Upper lobe of right lung (tissue), 1 donor: ENCODE measurements around the gene KCNAB2. TPM values are rescaled to one million over a fixed set of nuclear protein-coding genes. Genes with fewer than 3 reads are reported as not detected.

Source experiments
- ATAC-seq: fragments of 200-7000 bp; cut with Tn5 transposase; one replicate; pipeline ENCODE4 v1.9.1; 2020; ENCODE audit warnings: mild to moderate bottlenecking, moderate library complexity
- DNase-seq: peaks from one replicate; pipeline ENCODE4 v3.0.0-alpha.2; 2020
- H3K27ac ChIP-seq: fragments of 200-600 bp; one replicate; pipeline ENCODE4 v1.8.0; 2022
- H3K27me3 ChIP-seq: fragments of 200-600 bp; one replicate; pipeline ENCODE4 v1.8.0; 2022; ENCODE audit warnings: mild to moderate bottlenecking
- H3K36me3 ChIP-seq: fragments of 200-600 bp; one replicate; pipeline ENCODE4 v1.8.0; 2022
- H3K4me1 ChIP-seq: fragments of 200-600 bp; one replicate; pipeline ENCODE4 v1.8.0; 2022
- H3K4me3 ChIP-seq: fragments of 200-600 bp; one replicate; pipeline ENCODE4 v1.8.0; 2022; ENCODE audit warnings: mild to moderate bottlenecking
- H3K9me3 ChIP-seq: fragments of 200-600 bp; one replicate; pipeline ENCODE4 v1.8.0; 2022
- intact Hi-C: fragments of 100-400 bp; cut with DNase I; formaldehyde crosslinking; loops from one replicate; pipeline ENCODE4 v1.11.0; 2022
- total RNA-seq: library from RNA; stranded (reverse); fragmentation: NEBNext Ultra II Directional; extraction: Animal tissue kit (Norgen Biotek cat#: 25700); gene quantifications from one replicate; pipeline ENCODE4 v1.2.1, GENCODE V29; 2021
- TF ChIP-seq, protein P1 (sequence below): fragments of 200-600 bp; IDR thresholded peaks from one replicate; pipeline ENCODE4 v1.8.0; 2022; ENCODE audit warnings: antibody characterized with exemption
- donor health status: DM: no; HTN: yes; CAD: no; lungs with severe emphysema.

The KCNAB2 gene
- total RNA-seq, 1 donor from 2014 or later: 60.4 TPM

DNA sequence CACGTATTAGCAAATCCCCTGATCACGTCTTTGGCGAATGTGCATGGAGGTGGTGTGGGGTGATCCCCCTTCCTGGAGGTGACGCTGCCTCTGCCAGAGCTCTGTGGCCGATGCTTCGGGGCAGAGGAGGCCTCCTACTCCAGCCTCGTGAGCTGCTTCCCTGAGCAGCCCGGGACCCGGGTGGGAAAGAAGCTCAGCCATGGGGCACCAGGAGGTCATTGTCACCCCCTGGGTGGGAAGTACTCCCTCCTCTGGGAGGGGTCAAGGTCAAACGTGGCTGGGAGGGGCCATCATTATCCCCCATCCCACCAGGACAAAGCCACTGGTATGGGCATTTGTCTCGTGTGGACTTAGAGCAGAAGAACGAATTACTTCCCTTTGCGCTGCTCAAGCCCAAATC is 40.7 kb downstream of the KCNAB2 start:
- Histone ChIP-seq H3K36me3 (peaks cover 4% of the 10 kb centered on the region), H3K4me3 (no peak overlapping the region), H3K4me1 (peaks cover 11% of the 10 kb centered on the region), H3K27ac (no peak overlapping the region), H3K9me3 (no peaks in the 10 kb centered on the region), H3K27me3 (no peaks in the 10 kb centered on the region)
- intact Hi-C loops: no loop called here
- ATAC-seq (no peak), DNase-seq (no peak)
- TF ChIP-seq, protein P1, sequence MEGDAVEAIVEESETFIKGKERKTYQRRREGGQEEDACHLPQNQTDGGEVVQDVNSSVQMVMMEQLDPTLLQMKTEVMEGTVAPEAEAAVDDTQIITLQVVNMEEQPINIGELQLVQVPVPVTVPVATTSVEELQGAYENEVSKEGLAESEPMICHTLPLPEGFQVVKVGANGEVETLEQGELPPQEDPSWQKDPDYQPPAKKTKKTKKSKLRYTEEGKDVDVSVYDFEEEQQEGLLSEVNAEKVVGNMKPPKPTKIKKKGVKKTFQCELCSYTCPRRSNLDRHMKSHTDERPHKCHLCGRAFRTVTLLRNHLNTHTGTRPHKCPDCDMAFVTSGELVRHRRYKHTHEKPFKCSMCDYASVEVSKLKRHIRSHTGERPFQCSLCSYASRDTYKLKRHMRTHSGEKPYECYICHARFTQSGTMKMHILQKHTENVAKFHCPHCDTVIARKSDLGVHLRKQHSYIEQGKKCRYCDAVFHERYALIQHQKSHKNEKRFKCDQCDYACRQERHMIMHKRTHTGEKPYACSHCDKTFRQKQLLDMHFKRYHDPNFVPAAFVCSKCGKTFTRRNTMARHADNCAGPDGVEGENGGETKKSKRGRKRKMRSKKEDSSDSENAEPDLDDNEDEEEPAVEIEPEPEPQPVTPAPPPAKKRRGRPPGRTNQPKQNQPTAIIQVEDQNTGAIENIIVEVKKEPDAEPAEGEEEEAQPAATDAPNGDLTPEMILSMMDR: no peak

DNA sequence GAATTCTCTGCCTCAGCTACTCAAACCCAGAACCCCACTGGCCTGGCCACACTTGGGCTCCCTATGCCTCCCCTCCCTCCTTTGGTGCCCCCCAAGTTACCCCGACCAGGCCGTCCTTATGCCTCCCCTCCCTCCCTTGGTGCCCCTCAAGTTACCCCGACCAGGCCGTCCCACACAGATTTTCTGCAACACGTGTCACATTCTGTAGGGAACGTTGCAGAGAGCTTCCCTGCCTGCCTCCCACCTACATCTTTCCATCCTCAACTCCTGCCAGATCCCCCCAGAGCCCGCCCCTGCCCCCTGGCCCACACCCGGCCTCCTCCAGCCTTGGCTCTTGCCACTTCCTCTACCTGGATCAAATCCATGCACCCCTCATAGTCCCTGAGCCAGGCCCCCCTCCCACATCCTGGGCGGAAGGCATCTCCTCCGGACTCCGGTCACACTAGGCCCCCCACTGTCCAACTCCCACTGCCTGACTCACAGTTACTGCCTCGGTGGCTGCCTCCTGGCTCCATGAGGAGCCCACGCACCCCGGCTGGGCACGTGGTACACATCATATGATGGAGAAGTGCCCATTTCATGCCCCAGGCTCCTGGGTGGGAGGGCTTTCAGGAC is 41.2 kb downstream of the KCNAB2 start:
- no peak overlapping the region for H3K27ac ChIP-seq
- no peaks in the 10 kb centered on the region for H3K27me3 ChIP-seq
- ATAC-seq: no peak
- TF ChIP-seq, protein P1: no peak
- peaks cover 4% of the 10 kb centered on the region for H3K36me3 ChIP-seq
- no peaks in the 10 kb centered on the region for H3K9me3 ChIP-seq
- H3K4me3 ChIP-seq: no peak overlapping the region
- intact Hi-C loops: no loop called here
- DNase-seq: no peak
- H3K4me1 ChIP-seq: peaks cover 11% of the 10 kb centered on the region

DNA sequence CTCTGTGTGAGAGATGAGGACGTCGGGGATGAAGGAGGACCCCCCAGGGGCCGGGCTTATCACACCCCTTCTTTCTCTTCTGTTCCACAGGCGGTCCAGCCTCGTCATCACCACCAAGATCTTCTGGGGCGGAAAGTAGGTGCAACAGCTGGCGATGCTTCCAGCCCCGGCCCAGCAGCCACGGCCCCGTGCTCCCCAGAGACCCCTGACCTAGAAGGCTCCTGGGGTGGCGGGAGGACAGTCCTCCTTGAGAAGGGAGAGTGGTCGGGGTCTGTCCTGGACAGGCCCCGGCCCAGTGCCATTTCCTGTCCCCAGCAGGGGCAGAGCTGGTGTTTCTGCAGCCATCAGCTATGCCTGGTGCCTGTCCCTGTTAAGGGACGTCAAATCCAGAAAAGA is 41.7 kb downstream of the KCNAB2 start:
- ATAC-seq (no peak), DNase-seq (no peak)
- Histone ChIP-seq H3K9me3 (no peaks in the 10 kb centered on the region), H3K4me1 (peaks cover 11% of the 10 kb centered on the region), H3K4me3 (no peak overlapping the region), H3K27me3 (no peaks in the 10 kb centered on the region), H3K27ac (no peak overlapping the region), H3K36me3 (peaks cover 4% of the 10 kb centered on the region)
- intact Hi-C loops: no loop called here
- TF ChIP-seq, protein P1: no peak

DNA sequence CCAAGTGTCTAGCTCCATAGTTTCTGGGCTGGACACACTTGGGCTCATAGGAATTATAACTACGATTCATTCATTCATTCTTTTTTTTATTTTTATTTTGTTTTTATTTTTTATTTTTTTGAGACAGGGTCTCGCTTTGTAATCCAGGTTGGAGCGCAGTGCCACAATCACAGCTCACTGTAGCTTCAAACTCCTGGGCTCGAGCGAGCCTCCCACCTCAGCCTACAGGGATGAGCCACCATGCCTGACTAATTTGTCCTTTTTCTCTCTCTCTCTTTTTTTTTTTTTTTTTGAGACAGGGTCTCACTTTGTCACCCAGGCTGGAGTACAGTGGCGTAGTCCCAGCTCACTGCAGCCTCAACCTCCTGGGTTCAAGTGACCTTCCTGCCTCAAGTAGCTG is 42.3 kb downstream of the KCNAB2 start:
- intact Hi-C loops: no loop called here
- H3K36me3 ChIP-seq: peaks cover 4% of the 10 kb centered on the region
- peaks cover 8% of the 10 kb centered on the region for H3K4me1 ChIP-seq
- TF ChIP-seq, protein P1: no peak
- H3K4me3 ChIP-seq: no peak overlapping the region
- DNase-seq (no peak), ATAC-seq (no peak)
- H3K9me3 ChIP-seq: no peaks in the 10 kb centered on the region
- no peak overlapping the region for H3K27ac ChIP-seq
- H3K27me3 ChIP-seq: no peaks in the 10 kb centered on the region

DNA sequence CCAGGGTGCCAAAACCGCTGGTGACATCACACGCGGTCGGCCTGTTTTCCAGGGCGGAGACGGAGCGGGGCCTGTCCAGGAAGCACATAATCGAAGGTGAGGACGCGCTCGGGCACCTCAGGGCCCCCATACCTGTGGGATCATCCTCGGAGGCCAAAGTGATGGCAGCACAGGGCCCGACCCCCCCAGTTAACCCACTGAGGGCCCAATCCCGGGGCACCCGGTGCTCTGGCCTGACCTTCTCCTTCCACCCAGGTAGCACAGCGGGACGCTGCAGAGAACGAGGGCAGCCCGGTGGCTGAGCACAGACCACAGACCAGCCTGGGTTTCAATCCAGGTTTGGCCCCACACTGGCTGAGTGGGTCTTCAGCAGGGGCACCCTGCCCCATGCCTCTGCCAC is 43.3 kb downstream of the KCNAB2 start:
- no peaks in the 10 kb centered on the region for H3K4me1 ChIP-seq
- TF ChIP-seq, protein P1: no peak
- DNase-seq: no peak
- no peaks in the 10 kb centered on the region for H3K27me3 ChIP-seq
- intact Hi-C loops: no loop called here
- no peak overlapping the region for H3K4me3 ChIP-seq
- H3K36me3 ChIP-seq: peaks cover 4% of the 10 kb centered on the region
- ATAC-seq: no peak
- H3K9me3 ChIP-seq: no peaks in the 10 kb centered on the region
- H3K27ac ChIP-seq: no peak overlapping the region

DNA sequence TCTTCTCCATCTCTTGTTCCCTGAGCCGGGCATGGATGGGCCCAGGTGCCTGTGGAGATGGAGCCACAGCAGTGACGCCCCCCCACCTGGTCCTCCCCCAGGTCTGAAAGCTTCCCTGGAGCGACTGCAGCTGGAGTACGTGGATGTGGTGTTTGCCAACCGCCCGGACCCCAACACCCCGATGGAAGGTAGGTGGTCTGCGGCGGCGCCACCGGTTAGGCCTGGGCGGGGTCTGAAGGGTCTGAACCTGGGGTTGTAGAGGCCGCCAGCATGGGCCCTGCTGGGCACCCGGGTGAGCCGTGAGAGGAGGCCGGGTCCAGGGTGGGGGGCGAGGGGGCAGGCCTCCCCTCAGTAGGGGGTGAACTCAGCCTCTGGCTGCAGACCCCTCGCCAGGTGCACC is 44.6 kb downstream of the KCNAB2 start:
- H3K36me3 ChIP-seq: peaks cover 4% of the 10 kb centered on the region
- TF ChIP-seq, protein P1: no peak
- no peaks in the 10 kb centered on the region for H3K4me1 ChIP-seq
- no peak overlapping the region for H3K4me3 ChIP-seq
- H3K27ac ChIP-seq: no peak overlapping the region
- ATAC-seq (no peak), DNase-seq (no peak)
- H3K27me3 ChIP-seq: no peaks in the 10 kb centered on the region
- intact Hi-C loops: no loop called here
- H3K9me3 ChIP-seq: no peaks in the 10 kb centered on the region
